Endothelial cell of umbilical vein (primary cell): Measurements from ENCODE around the gene STAT5B. TPM values are rescaled to one million over a fixed set of nuclear protein-coding genes. Genes with fewer than 3 reads are reported as not detected.

Source experiments
- Bru-seq: library from RNA; stranded (reverse); fragments of 400-500 nt; gene quantifications from one replicate; lab custom pipeline; 2021; lab: Mats Ljungman, UMichigan
- BruChase-seq, 2 experiments: library from RNA; stranded (reverse); fragments of 400-500 nt; gene quantifications; one replicate each; lab custom pipeline; 2021; lab: Mats Ljungman, UMichigan
- BruUV-seq: library from RNA; stranded (reverse); fragments of 400-500 nt; replicated peaks from 2 replicates; lab custom pipeline; 2021; lab: Mats Ljungman, UMichigan
- CTCF ChIA-PET: fragments of 300-600, 350-600 bp; sonication (Branson Sonifier 250); formaldehyde crosslinking; loops from one replicate; lab custom pipeline; 2021; ENCODE audit warnings: antibody characterized with exemption, inconsistent platforms; lab: Charles Lee
- POLR2A ChIA-PET: fragments of 300-600, 350-600 bp; sonication (Branson Sonifier 250); formaldehyde crosslinking; loops from one replicate; lab custom pipeline; 2021; ENCODE audit warnings: antibody characterized with exemption, inconsistent platforms; lab: Charles Lee
- DNase-seq: peaks from one replicate; pipeline ENCODE4 v3.0.0-alpha.2; 2011; ENCODE audit warnings: low read depth, low spot score
- FAIRE-seq: peaks from 2 replicates; lab custom pipeline; 2011; peaks lifted over from hg19 to GRCh38; lab: Jason Lieb, UNC
- H2AFZ ChIP-seq: 2 replicates; pipeline ENCODE4 v1.6.0; 2012; ENCODE audit warnings: low read depth, low read length, control low read depth, inconsistent platforms
- H3K27ac ChIP-seq: 2 replicates; pipeline ENCODE4 v1.5.1; 2011; ENCODE audit warnings: low read depth, mild to moderate bottlenecking, control low read depth, low read length, moderate library complexity; ENCODE audit not compliant: insufficient read depth
- H3K27me3 ChIP-seq, 2 experiments: 2 replicates each; pipeline versions ENCODE4 v1.6.0 to v1.6.1; 2011; ENCODE audit warnings: low read length in 2 of 2, mixed read lengths in 1 of 2; ENCODE audit not compliant: control insufficient read depth in 2 of 2, insufficient read depth in 2 of 2
- H3K36me3 ChIP-seq, 2 experiments: 2 replicates in 1 of 2; 3 replicates in 1 of 2; pipeline ENCODE4 v1.5.1; 2011; ENCODE audit warnings: low read length in 2 of 2, mild to moderate bottlenecking in 1 of 2, moderate library complexity in 1 of 2; ENCODE audit not compliant: control insufficient read depth in 2 of 2, insufficient read depth in 2 of 2; ENCODE audit errors: extremely low read depth in 1 of 2
- H3K4me1 ChIP-seq: 3 replicates; pipeline ENCODE4 v1.5.1; 2011; ENCODE audit warnings: mild to moderate bottlenecking, low read length; ENCODE audit not compliant: control insufficient read depth, insufficient read depth; ENCODE audit errors: extremely low read depth
- H3K4me2 ChIP-seq: 2 replicates; pipeline ENCODE4 v1.6.1; 2011; ENCODE audit warnings: low read length, control low read depth, mixed read lengths; ENCODE audit not compliant: insufficient read depth
- H3K4me3 ChIP-seq, 3 experiments: fragments of 200-600 bp in 1 of 3; sonication (generic), shearing (Covaris generic) in 1 of 3; replicated peaks in 1 of 3; 2 replicates each; pipeline ENCODE4 v1.5.1; 2011 to 2016; ENCODE audit warnings: control low read depth in 3 of 3, low read length in 3 of 3, mild to moderate bottlenecking in 2 of 3, inconsistent platforms in 1 of 3, low read depth in 1 of 3, moderate library complexity in 1 of 3; ENCODE audit not compliant: insufficient read depth in 1 of 3
- H3K79me2 ChIP-seq: 2 replicates; pipeline ENCODE4 v1.6.0; 2012; ENCODE audit warnings: low read length, inconsistent platforms; ENCODE audit not compliant: control insufficient read depth, insufficient read depth
- H3K9ac ChIP-seq: replicated peaks from 2 replicates; pipeline ENCODE3; 2011; ENCODE audit warnings: low read length, control low read depth; ENCODE audit not compliant: insufficient read depth; ENCODE audit errors: extremely low read depth
- H3K9me1 ChIP-seq: replicated peaks from 3 replicates; pipeline ENCODE4 v1.6.0; 2011; ENCODE audit warnings: mild to moderate bottlenecking, low read length; ENCODE audit not compliant: control insufficient read depth, insufficient read depth; ENCODE audit errors: extremely low read depth
- H3K9me3 ChIP-seq: replicated peaks from 2 replicates; pipeline ENCODE4 v1.5.1; 2012; ENCODE audit warnings: low read length, inconsistent platforms; ENCODE audit not compliant: control insufficient read depth, insufficient read depth
- H4K20me1 ChIP-seq: replicated peaks from 2 replicates; pipeline ENCODE3; 2011; ENCODE audit warnings: mild to moderate bottlenecking, low read length; ENCODE audit not compliant: control insufficient read depth, insufficient read depth; ENCODE audit errors: extremely low read depth
- EZH2 ChIP-seq: IDR thresholded peaks from 2 replicates; pipeline ENCODE4 v1.6.1; 2012; ENCODE audit warnings: borderline replicate concordance, low read depth, mild to moderate bottlenecking, moderate library complexity, low read length, inconsistent platforms; ENCODE audit not compliant: severe bottlenecking
- FOS ChIP-seq: IDR thresholded peaks from 2 replicates; pipeline ENCODE4 v1.6.1; 2011; ENCODE audit warnings: mild to moderate bottlenecking, low read length, moderate library complexity, borderline replicate concordance; ENCODE audit not compliant: insufficient read depth
- GATA2 ChIP-seq: IDR thresholded peaks from 2 replicates; pipeline ENCODE4 v1.7.0; 2011; ENCODE audit warnings: low read depth, mild to moderate bottlenecking, moderate library complexity, mixed read lengths, low read length; ENCODE audit not compliant: insufficient read length, insufficient read depth
- JUN ChIP-seq: IDR thresholded peaks from 2 replicates; pipeline ENCODE4 v1.6.1; 2011; ENCODE audit warnings: borderline replicate concordance, low read depth; ENCODE audit not compliant: insufficient read length, insufficient read depth
- MYC ChIP-seq: IDR thresholded peaks from one replicate; pipeline ENCODE4 v1.6.1; 2011; ENCODE audit warnings: mild to moderate bottlenecking, low read depth, low read length
- POLR2A ChIP-seq: IDR thresholded peaks from 2 replicates; pipeline ENCODE4 v1.6.1; 2012; ENCODE audit warnings: low read depth, mild to moderate bottlenecking, control low read depth, low read length
- POLR2AphosphoS5 ChIP-seq: IDR thresholded peaks from 2 replicates; pipeline ENCODE4 v1.6.1; 2012; ENCODE audit warnings: low read depth, mild to moderate bottlenecking, control low read depth, low read length, moderate library complexity; ENCODE audit not compliant: insufficient read depth
- dilution Hi-C: fragments of 300-500 bp; cut with MboI; formaldehyde crosslinking; loops from one replicate; pipeline ENCODE4 v1.15.0; 2019; ENCODE audit warnings: low sequenced_read_pairs; ENCODE audit not compliant: extremely low pct_ligation_motif_present
- intact Hi-C: fragments of 100-400 bp; cut with micrococcal nuclease; formaldehyde crosslinking; loops from one replicate; pipeline ENCODE4 v1.10.0; 2022
- long read RNA-seq: library from polyadenylated mRNA; stranded (forward); transcript quantifications from one replicate; pipeline ENCODE4 v2.0.0, GENCODE V29; 2021
- polyA minus RNA-seq, 3 experiments: library from RNA; depleted of rRNA, polyadenylated mRNA; stranded (reverse); fragments of >200 nt; gene quantifications; 1 replicate in 1 of 3; 2 replicates in 2 of 3; pipeline ENCODE4 v1.2.3, GENCODE V29; 2011
- polyA plus RNA-seq, 4 experiments: library from polyadenylated mRNA; depleted of rRNA in 3 of 4; stranded (reverse) in 3 of 4; unstranded in 1 of 4; fragments of >200 nt; gene quantifications; 2 replicates each; pipeline versions ENCODE4 v1.2.1 to v1.2.3, GENCODE V29; 2011 to 2012; ENCODE audit warnings: missing spikeins in 1 of 4
- total RNA-seq: library from RNA; stranded (reverse); gene quantifications from 2 replicates; pipeline ENCODE4 v1.2.3, GENCODE V29; 2021
- TF ChIP-seq, protein P1 (sequence below): IDR thresholded peaks from 2 replicates; pipeline ENCODE4 v1.6.1; 2011; ENCODE audit not compliant: insufficient read depth, insufficient read length
- TF ChIP-seq, protein P2 (sequence below), 2 donors: IDR thresholded peaks; 1 replicate in 1 of 2; 2 replicates in 1 of 2; pipeline ENCODE4 v1.5.1; 2011; ENCODE audit warnings: low read length in 2 of 2, mild to moderate bottlenecking in 2 of 2, moderate library complexity in 2 of 2, control low read depth in 1 of 2, inconsistent platforms in 1 of 2, low read depth in 1 of 2; ENCODE audit not compliant: insufficient read depth in 1 of 2; ENCODE audit errors: extremely low read depth in 1 of 2

Gene STAT5B
- total RNA-seq (53.1 and 53.7 TPM in 2 replicates), polyA plus RNA-seq (42.0 and 43.3 TPM in 2 replicates), polyA minus RNA-seq (54.8 and 62.4 TPM in 2 replicates), Bru-seq, nascent RNA (percentile 73 among the genes with signal in this experiment), BruChase-seq, experiment 1, labeled RNA remaining after a 6-hour chase (percentile 82 among the genes with signal in this experiment), BruChase-seq, experiment 2, labeled RNA remaining after a 2-hour chase (percentile 81 among the genes with signal in this experiment)
- polyA plus RNA-seq (2011; cell fraction: cytosol; rRNA removed), result 28.6 and 34.2 TPM in 2 replicates
- 136 and 143 TPM in 2 replicates for polyA plus RNA-seq (2011; cell fraction: nucleus; rRNA removed)
- 30.8 and 35.1 TPM in 2 replicates for polyA plus RNA-seq (2012)
- 30.0 TPM for polyA minus RNA-seq (2011; cell fraction: cytosol; rRNA and poly(A)+ RNA removed)
- 45.8 and 49.5 TPM in 2 replicates for polyA minus RNA-seq (2011; cell fraction: nucleus; rRNA and poly(A)+ RNA removed)
- long read RNA-seq, full-length matches to known transcripts, result 5 of 42 reads
- long read RNA-seq, partial matches to known transcripts, result 15 of 42 reads
- long read RNA-seq, other reads (novel, unspliced or antisense), result 22 of 42 reads

DNA sequence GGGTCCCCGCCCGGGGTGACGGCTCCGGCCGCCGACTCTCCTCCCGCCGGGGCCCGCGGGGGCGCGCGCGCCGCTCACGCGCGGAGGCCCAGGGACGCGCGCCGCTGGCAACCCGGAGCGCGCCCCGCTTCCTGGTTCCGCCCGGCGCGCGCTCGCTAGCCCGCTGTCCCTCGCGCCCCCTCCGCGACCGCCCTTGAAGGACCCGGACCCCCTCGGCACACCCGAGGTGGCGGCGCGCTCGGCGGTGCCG is at the start of gene STAT5B:
STAT5B (minus strand) TSS at position 33 of the 250 bp plus-strand sequence. CDS start 44,264 bp downstream, outside the sequence.
- Histone ChIP-seq H3K79me2 (peaks cover 45% of the 10 kb centered on the region), H3K27me3 (no peaks in the 10 kb centered on the region), H3K4me1 (peaks cover 16% of the 10 kb centered on the region), H3K9ac (peak within 1 kb of the TSS; percentile 84), H3K4me2 (peak within 1 kb of the TSS; percentile 88), H4K20me1 (no peaks in the 10 kb centered on the region), H2AFZ (peak within 1 kb of the TSS; percentile 87), H3K4me3 (peak within 1 kb of the TSS; percentile 65 to 96 (median 79)), H3K9me3 (no peaks in the 10 kb centered on the region), H3K27ac (peak within 1 kb of the TSS; percentile 59), H3K9me1 (no peaks in the 10 kb centered on the region), H3K36me3 (no peaks in the 10 kb centered on the region)
- dilution Hi-C loops, result no loop called here
- peak; percentile 55 for FAIRE-seq
- POLR2A ChIA-PET, result interaction anchor here (0.6 kb wide), 2 partner anchors 28 to 132 kb away, joined by 3 to 4 read pairs; no protein-coding TSS in a partner anchor
- no TSS peak for BruUV-seq
- intact Hi-C loops, result loop anchor here (2.0 to 10.0 kb wide), 2 partner anchors 45 to 141 kb away; no protein-coding TSS in a partner anchor
- TF ChIP-seq EZH2 (no peak), MYC (no peak), POLR2AphosphoS5 (no peak)
- TF ChIP-seq, protein P1, sequence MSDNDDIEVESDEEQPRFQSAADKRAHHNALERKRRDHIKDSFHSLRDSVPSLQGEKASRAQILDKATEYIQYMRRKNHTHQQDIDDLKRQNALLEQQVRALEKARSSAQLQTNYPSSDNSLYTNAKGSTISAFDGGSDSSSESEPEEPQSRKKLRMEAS, result no peak
- peak; percentile 46 for DNase-seq
- CTCF ChIA-PET, result interaction anchor here (1.1 to 2.7 kb wide), 3 partner anchors 25 to 251 kb away, joined by 3 to 35 read pairs (median 6); no protein-coding TSS in a partner anchor

DNA sequence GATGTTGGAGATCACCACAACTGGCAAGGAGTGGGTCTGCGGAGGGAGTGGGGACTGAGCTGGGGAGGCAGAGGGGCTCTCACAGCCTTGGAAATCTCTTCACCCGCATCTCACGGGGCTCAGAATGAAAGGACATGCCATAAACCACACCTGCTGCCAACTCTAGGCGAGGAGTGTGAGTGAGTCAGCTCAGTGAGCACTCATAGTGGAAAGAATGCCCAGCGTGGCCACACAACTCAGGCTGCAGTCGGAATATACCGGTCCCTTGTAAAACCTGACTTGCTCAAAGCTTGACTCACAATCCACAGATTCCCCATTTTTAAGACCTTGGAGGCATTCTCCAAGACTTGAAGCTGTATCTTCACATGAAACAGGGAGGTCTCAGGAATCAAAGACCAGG is 48.8 kb upstream of the STAT5B start:
- H3K4me2 ChIP-seq, result no peak overlapping the region
- dilution Hi-C loops, result loop anchor here (25.0 kb wide), 1 partner anchor 187 kb away; no protein-coding TSS in a partner anchor
- H3K27me3 ChIP-seq, result no peaks in the 10 kb centered on the region
- peaks cover 2% of the 10 kb centered on the region for H3K79me2 ChIP-seq
- DNase-seq (peak; percentile 35), FAIRE-seq (peak; percentile 66)
- no peak overlapping the region for H3K4me3 ChIP-seq
- peak overlapping the region; percentile 1 for H3K27ac ChIP-seq
- POLR2A ChIA-PET, result interaction anchor here (0.7 kb wide), 1 partner anchor 98 kb away, joined by 3 read pairs; the partner anchor contains the start of gene CAVIN1
- no peaks in the 10 kb centered on the region for H3K9me1 ChIP-seq
- TF ChIP-seq POLR2AphosphoS5 (no peak), EZH2 (no peak), POLR2A (no peak), FOS (no peak), JUN (no peak), GATA2 (no peak), MYC (no peak)
- TF ChIP-seq, protein P2, sequence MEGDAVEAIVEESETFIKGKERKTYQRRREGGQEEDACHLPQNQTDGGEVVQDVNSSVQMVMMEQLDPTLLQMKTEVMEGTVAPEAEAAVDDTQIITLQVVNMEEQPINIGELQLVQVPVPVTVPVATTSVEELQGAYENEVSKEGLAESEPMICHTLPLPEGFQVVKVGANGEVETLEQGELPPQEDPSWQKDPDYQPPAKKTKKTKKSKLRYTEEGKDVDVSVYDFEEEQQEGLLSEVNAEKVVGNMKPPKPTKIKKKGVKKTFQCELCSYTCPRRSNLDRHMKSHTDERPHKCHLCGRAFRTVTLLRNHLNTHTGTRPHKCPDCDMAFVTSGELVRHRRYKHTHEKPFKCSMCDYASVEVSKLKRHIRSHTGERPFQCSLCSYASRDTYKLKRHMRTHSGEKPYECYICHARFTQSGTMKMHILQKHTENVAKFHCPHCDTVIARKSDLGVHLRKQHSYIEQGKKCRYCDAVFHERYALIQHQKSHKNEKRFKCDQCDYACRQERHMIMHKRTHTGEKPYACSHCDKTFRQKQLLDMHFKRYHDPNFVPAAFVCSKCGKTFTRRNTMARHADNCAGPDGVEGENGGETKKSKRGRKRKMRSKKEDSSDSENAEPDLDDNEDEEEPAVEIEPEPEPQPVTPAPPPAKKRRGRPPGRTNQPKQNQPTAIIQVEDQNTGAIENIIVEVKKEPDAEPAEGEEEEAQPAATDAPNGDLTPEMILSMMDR (IDR thresholded peaks at IDR 0.05; ENCODE audit: extremely low read depth in 1 of 2, insufficient read depth in 1 of 2, low read depth in 1 of 2, low read length in 2 of 2), result no peak
- TF ChIP-seq, protein P1, result no peak
- H3K4me1 ChIP-seq, result peaks cover 35% of the 10 kb centered on the region
- no peaks in the 10 kb centered on the region for H3K9me3 ChIP-seq
- CTCF ChIA-PET, result interaction anchor here (0.7 to 15.7 kb wide), 7 partner anchors 74 to 201 kb away, joined by 3 to 190 read pairs (median 11); no protein-coding TSS in a partner anchor
- no peaks in the 10 kb centered on the region for H4K20me1 ChIP-seq
- no peak overlapping the region for H2AFZ ChIP-seq
- no peak overlapping the region for H3K9ac ChIP-seq
- intact Hi-C loops, result no loop called here
- no TSS peak for BruUV-seq
- H3K36me3 ChIP-seq, result peaks cover 17 to 31% of the 10 kb centered on the region in 2 experiments
